NCI-H2227 (cell line): ENCODE results near the gene GFPT1.
"Not testable (repeated sequence)": the region's sequence is repeated elsewhere in the genome, so short reads cannot be mapped to it uniquely, and the experiment has no call there.

Experiments
- DNase-seq: peaks from one replicate; lab custom pipeline; 2025; ENCODE audit not compliant: unreplicated experiment; lab: John Stamatoyannopoulos, UW

Gene GFPT1

GRCh38 chr2:69384618-69385081 lies 2.4 kb downstream of the GFPT1 start:
- no peak for DNase-seq

- no peak for DNase-seq
Observed at GRCh38 chr2:69383176-69383812, 3.7 kb downstream of the GFPT1 start.

- DNase-seq = no peak
Observed at GRCh38 chr2:69382547-69382946, 4.5 kb downstream of the GFPT1 start.

- DNase-seq = no peak
Observed at GRCh38 chr2:69381337-69381737, 5.7 kb downstream of the GFPT1 start.

- no peak for DNase-seq
Observed at GRCh38 chr2:69380072-69380917, 6.7 kb downstream of the GFPT1 start.

GRCh38 chr2:69376403-69376802 lies 10.6 kb downstream of the GFPT1 start:
- no peak for DNase-seq

- peak; percentile 13 for DNase-seq
Observed at GRCh38 chr2:69375494-69376353, 11.3 kb downstream of the GFPT1 start.

- no peak for DNase-seq
Observed at GRCh38 chr2:69372767-69373166, 14.3 kb downstream of the GFPT1 start.

GRCh38 chr2:69369802-69370201 lies 17.2 kb downstream of the GFPT1 start:
- DNase-seq = no peak

- no peak for DNase-seq
Observed at GRCh38 chr2:69368588-69368987, 18.4 kb downstream of the GFPT1 start.

- DNase-seq = no peak
Observed at GRCh38 chr2:69359371-69359770, 27.7 kb downstream of the GFPT1 start.

GRCh38 chr2:69358914-69359313 lies 28.1 kb downstream of the GFPT1 start:
- no peak for DNase-seq

- DNase-seq = no peak
Observed at GRCh38 chr2:69356471-69356870, 30.6 kb downstream of the GFPT1 start.

GRCh38 chr2:69354976-69355375 lies 32.1 kb downstream of the GFPT1 start:
- DNase-seq = not testable (repeated sequence)

- no peak for DNase-seq
Observed at GRCh38 chr2:69353360-69353759, 33.7 kb downstream of the GFPT1 start.

GRCh38 chr2:69348781-69349180 lies 38.2 kb downstream of the GFPT1 start:
- no peak for DNase-seq

GRCh38 chr2:69345434-69345833 lies 41.6 kb downstream of the GFPT1 start:
- no peak for DNase-seq

- DNase-seq = no peak
Observed at GRCh38 chr2:69344305-69344704, 42.7 kb downstream of the GFPT1 start.

GRCh38 chr2:69340101-69340775 lies 46.8 kb downstream of the GFPT1 start:
- no peak for DNase-seq

- DNase-seq = no peak
Observed at GRCh38 chr2:69335311-69335710, 51.7 kb downstream of the GFPT1 start.

GRCh38 chr2:69333352-69333751 lies 53.7 kb downstream of the GFPT1 start:
- DNase-seq = no peak
